ENCODE data around the gene TMEM176A.

The TMEM176A gene

GRCh38 chr7:150850273-150850672, 49.7 kb downstream of the TMEM176A start:
- DNase-seq: no peak

GRCh38 chr7:150851492-150852370, 51.2 kb downstream of the TMEM176A start:
- DNase-seq: no peak

- DNase-seq: no peak
Measured at GRCh38 chr7:150852371-150852905, 51.9 kb downstream of the TMEM176A start, which contains the start of gene AOC1. TSS of gene AOC1 (plus strand) at chr7:150852517. CDS start at chr7:150856471, 3,954 bp downstream.

GRCh38 chr7:150854066-150855000, 53.8 kb downstream of the TMEM176A start:
- no peak for DNase-seq
